ENCODE results near the gene TAX1BP3.
A peak's percentile ranks its signal among the peaks of the same experiment; 100 is the strongest.

Gene TAX1BP3

DNA sequence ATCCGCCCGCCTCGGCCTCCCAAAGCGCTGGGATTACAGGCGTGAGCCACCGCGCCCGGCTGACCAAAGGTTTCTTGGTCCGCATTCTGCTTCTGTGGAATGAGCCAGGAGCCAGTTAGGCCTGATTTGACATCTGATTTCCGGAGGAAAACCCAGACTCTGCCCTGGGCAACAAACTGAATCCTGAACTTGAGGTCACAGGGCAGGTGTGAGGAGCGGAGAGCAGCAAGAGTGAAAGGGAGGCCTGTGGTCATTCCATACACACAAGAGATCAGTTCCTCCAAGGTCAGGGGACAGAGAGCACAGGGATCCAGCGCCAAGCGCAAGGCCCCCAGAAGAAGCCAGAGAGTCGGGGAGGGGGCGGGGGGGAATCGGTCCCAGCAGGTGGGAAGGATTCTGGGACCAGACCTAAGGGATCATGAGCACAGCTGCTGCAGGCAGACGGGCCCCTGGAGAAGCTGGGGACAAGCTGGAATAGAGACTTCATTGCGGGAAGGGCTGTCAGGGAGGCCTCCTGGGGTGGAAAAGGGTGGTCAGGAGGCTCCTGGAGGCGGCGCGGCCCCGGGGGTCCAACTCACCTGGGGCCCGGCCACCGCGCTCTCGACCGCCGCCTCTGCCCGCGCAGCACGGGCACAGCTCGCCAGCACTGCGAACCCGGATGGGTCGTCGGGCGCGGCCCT lies 32.8 kb downstream of the TAX1BP3 start:
- peak overlapping the region; percentile 95 for H3K4me3 ChIP-seq (ENCODE audit: low read depth, low read length)
- DNase-seq (ENCODE audit: low read depth) = no peak
- TF ChIP-seq, protein P1, sequence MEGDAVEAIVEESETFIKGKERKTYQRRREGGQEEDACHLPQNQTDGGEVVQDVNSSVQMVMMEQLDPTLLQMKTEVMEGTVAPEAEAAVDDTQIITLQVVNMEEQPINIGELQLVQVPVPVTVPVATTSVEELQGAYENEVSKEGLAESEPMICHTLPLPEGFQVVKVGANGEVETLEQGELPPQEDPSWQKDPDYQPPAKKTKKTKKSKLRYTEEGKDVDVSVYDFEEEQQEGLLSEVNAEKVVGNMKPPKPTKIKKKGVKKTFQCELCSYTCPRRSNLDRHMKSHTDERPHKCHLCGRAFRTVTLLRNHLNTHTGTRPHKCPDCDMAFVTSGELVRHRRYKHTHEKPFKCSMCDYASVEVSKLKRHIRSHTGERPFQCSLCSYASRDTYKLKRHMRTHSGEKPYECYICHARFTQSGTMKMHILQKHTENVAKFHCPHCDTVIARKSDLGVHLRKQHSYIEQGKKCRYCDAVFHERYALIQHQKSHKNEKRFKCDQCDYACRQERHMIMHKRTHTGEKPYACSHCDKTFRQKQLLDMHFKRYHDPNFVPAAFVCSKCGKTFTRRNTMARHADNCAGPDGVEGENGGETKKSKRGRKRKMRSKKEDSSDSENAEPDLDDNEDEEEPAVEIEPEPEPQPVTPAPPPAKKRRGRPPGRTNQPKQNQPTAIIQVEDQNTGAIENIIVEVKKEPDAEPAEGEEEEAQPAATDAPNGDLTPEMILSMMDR (IDR thresholded peaks at IDR 0.05; ENCODE audit: low read depth, low read length, missing control alignments) = no peak
- in situ Hi-C loops (cut with HindIII; ENCODE audit: low sequenced_read_pairs) = loop anchor here (10.0 kb wide), 1 partner anchor 101 kb away; no protein-coding TSS in a partner anchor

DNA sequence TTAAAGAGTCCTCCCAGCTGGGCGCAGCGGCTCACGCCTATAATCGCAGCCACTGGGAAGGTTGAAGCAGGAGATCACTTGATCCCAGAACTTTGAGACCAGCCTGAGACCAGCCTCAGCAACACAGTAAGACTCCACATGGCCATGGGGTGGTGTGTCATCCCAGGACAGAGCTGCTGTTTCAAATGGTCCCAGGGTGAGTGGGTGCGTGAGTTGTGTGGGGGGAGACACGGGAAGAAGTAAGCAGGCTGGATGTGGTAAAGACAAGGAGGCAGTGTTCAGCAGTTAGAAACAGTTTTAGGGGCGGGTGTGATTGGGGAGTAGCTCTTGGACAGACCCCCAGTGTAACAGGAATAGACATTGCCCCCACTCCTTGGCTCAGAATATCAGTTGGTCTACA lies 36.1 kb downstream of the TAX1BP3 start:
- in situ Hi-C loops (cut with HindIII; ENCODE audit: low sequenced_read_pairs) = loop anchor here (10.0 kb wide), 1 partner anchor 97 kb away; no protein-coding TSS in a partner anchor
- TF ChIP-seq, protein P1 (IDR thresholded peaks at IDR 0.05; ENCODE audit: low read depth, low read length, missing control alignments) = no peak
- no peak overlapping the region for H3K4me3 ChIP-seq (ENCODE audit: low read depth, low read length)
- DNase-seq (ENCODE audit: low read depth) = no peak

DNA sequence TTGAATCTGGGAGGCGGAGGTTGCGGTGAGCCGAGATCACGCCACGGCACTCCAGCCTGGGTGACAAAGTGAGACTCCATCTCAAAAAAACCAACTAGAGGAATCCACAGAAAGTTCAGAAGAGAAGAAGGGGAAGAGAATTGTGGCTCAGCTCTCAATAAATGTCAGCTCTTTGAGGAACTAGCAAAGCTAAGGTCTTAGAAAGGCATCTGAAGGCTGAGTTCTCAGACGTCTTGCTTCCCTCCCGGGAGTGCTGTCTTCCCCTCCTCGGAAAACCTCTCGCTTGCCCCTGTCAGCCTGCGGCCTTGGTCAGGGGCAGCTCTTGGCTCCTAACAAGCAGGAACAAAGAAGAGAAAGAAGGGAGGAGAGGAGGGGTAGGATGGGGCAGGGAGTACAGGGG lies 37.6 kb downstream of the TAX1BP3 start:
- TF ChIP-seq, protein P1 (IDR thresholded peaks at IDR 0.05; ENCODE audit: low read depth, low read length, missing control alignments) = no peak
- DNase-seq (ENCODE audit: low read depth) = no peak
- H3K4me3 ChIP-seq (ENCODE audit: low read depth, low read length) = no peak overlapping the region
- in situ Hi-C loops (cut with HindIII; ENCODE audit: low sequenced_read_pairs) = loop anchor here (10.0 kb wide), 1 partner anchor 96 kb away; no protein-coding TSS in a partner anchor

DNA sequence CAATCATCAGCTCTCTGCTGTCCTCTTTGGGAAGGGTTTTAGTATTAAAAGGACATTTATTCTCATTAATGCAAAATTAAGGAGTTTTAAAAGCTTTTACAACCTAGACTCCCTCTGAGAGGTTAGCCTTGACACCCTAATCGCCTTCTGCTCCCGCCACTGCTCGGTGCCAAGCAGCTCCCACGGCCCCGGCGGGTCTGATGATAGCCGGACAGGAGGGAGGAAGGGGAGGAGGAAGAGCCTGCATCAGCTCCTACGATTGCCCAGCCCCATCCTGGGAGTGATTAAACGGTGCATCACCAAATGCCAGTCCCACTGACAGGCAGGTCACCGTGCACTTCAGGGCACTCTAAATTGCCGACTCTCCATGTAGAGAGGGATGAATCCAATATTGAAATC lies 40.6 kb downstream of the TAX1BP3 start:
- TF ChIP-seq, protein P1 (IDR thresholded peaks at IDR 0.05; ENCODE audit: low read depth, low read length, missing control alignments) = no peak
- no peak for DNase-seq (ENCODE audit: low read depth)
- H3K4me3 ChIP-seq (ENCODE audit: low read depth, low read length) = no peak overlapping the region
- in situ Hi-C loops (cut with HindIII; ENCODE audit: low sequenced_read_pairs) = no loop called here

DNA sequence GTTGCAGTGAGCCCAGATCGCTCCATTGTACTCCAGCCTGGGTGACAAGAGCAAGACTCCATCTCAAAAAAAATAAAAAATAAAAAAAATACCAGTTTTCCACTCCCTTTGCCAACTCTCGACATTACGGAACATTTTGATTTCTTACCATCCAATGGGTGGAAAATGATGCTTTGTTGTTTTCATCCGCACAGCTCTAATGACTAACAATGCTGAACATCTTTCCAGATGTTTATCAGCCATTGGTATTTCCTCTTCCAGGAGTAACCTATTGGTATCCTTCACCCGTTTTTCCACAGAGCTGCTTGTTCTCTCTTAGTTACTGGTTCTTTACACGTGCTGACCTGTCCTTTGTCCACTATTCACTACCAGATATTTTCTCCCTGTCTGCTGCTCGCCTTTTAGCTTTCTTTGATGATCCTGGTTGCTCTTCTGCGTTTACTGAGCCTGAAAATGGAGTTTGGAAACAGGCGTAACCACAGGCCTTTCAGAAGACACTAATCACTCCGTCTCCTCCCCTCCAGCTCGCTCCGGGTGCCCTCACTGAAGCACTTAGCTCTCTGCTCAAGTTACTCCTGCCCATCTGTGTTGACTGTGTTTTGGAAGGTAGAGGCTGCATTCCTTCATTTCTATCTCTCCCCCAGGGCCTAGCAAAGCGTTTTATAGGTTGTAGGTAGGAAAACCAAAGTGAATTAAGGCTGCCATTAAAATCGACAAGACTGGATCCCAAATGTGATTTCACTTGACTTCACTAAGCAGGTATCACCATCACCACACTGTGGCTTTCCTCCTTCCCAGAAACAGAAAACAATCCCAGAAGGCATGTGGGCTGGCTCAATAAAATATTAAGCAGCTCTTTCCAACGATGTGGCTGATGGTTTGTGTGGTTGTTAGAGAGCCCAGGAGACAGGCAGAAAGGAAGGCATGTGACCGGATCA lies 41.3 kb downstream of the TAX1BP3 start:
- no peak overlapping the region for H3K4me3 ChIP-seq (ENCODE audit: low read depth, low read length)
- in situ Hi-C loops (cut with HindIII; ENCODE audit: low sequenced_read_pairs) = no loop called here
- DNase-seq (ENCODE audit: low read depth) = no peak
- TF ChIP-seq, protein P1 (IDR thresholded peaks at IDR 0.05; ENCODE audit: low read depth, low read length, missing control alignments) = no peak

DNA sequence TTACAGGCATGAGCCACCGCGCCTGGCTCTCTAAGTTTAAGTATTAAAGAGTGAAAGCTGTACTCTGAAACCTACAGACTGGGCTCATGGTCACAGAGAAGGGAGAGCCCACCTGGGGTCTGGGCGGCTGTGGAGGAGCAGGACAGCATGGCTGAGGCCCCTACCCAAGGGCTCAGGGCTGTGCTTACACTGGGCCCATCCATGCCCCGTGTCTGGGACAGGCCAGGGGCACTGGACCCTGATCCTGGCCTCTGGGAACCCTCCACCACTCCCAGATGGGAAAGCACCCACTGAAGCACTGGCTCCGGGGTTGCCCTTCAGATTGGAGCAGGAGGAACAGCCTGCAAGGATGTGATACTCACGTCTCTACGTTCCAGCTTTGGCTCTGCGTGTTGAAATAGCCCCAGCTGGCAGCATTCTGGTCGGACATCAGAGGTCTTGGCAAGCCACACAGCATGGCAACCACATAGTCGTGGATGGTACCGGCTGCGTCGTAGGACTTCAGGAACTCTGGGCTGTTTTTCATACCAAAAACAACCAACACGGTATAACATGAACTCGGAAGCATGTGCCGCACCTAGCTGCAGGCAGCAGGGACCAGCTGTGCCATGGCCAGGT lies 45.3 kb downstream of the TAX1BP3 start:
- TF ChIP-seq, protein P1 (IDR thresholded peaks at IDR 0.05; ENCODE audit: low read depth, low read length, missing control alignments) = no peak
- in situ Hi-C loops (cut with HindIII; ENCODE audit: low sequenced_read_pairs) = no loop called here
- no peak overlapping the region for H3K4me3 ChIP-seq (ENCODE audit: low read depth, low read length)
- DNase-seq (ENCODE audit: low read depth) = no peak
